HepG2 (cell line): Measurements from ENCODE around the gene PRKCE. TPM values are rescaled to one million over a fixed set of nuclear protein-coding genes. Genes with fewer than 3 reads are reported as not detected.

Source experiments
- ATAC-seq: fragments of 200-7000 bp; cut with Tn5 transposase; 3 replicates; pipeline ENCODE4 v1.9.1; 2020; ENCODE audit warnings: mild to moderate bottlenecking, moderate library complexity
- BruUV-seq: library from RNA; stranded (reverse); fragments of 400-500 nt; replicated peaks from 2 replicates; lab custom pipeline; 2021; lab: Mats Ljungman, UMichigan
- CTCF ChIA-PET: fragments of 300-600 bp; formaldehyde crosslinking; extraction: SDS; loops from one replicate; lab custom pipeline; 2021; ENCODE audit warnings: low total read pairs, inconsistent platforms, low intra/inter-chr PET ratio; lab: Yijun Ruan, JAX
- POLR2A ChIA-PET: fragments of 350-600 bp; sonication (Branson Sonifier 250); formaldehyde crosslinking; loops from one replicate; lab custom pipeline; 2020; ENCODE audit warnings: antibody characterized with exemption, inconsistent platforms; lab: Yijun Ruan, JAX
- DNase-seq: peaks from one replicate; pipeline ENCODE4 v3.0.0-alpha.2; 2015; ENCODE audit warnings: low spot score
- FAIRE-seq: peaks from 3 replicates; lab custom pipeline; 2011; peaks lifted over from hg19 to GRCh38; lab: Jason Lieb, UNC
- H2AFZ ChIP-seq: one replicate; pipeline ENCODE4 v1.6.1; 2011; ENCODE audit warnings: low read length, inconsistent platforms
- H3K27ac ChIP-seq: fragments of 300-600 bp; 3 replicates; pipeline ENCODE4 v1.8.0; 2011; ENCODE audit warnings: mixed run types, mild to moderate bottlenecking, mixed read lengths, low read length, inconsistent platforms; ENCODE audit not compliant: insufficient read depth; ENCODE audit errors: extremely low read length
- H3K27me3 ChIP-seq, 2 experiments: fragments of 200-600 bp in 1 of 2; 2 replicates in 1 of 2; 3 replicates in 1 of 2; pipeline versions ENCODE4 v1.6.0 to v1.8.0; 2011; ENCODE audit warnings: low read length in 2 of 2, mild to moderate bottlenecking in 2 of 2, moderate library complexity in 2 of 2, inconsistent platforms in 1 of 2; ENCODE audit not compliant: insufficient read depth in 2 of 2, control insufficient read depth in 1 of 2
- H3K36me3 ChIP-seq, 2 experiments: fragments of 200-600 bp in 1 of 2; replicated peaks in 1 of 2; 2 replicates in 1 of 2; 3 replicates in 1 of 2; pipeline versions ENCODE4 v1.5.1 to v1.8.0; 2011; ENCODE audit warnings: low read length in 2 of 2, inconsistent platforms in 1 of 2; ENCODE audit not compliant: insufficient read depth in 2 of 2, control insufficient read depth in 1 of 2
- H3K4me1 ChIP-seq: 2 replicates; pipeline ENCODE4 v1.5.1; 2012; ENCODE audit warnings: low read length, inconsistent platforms; ENCODE audit not compliant: insufficient read depth
- H3K4me2 ChIP-seq: 2 replicates; pipeline ENCODE4 v1.6.0; 2011; ENCODE audit warnings: low read depth, low read length, inconsistent platforms
- H3K4me3 ChIP-seq, 3 experiments: fragments of 200-600 bp in 1 of 3; sonication (generic), shearing (Covaris generic) in 1 of 3; replicated peaks in 1 of 3; 2 replicates each; pipeline ENCODE4 v1.5.1; 2011 to 2016; ENCODE audit warnings: low read length in 3 of 3, inconsistent platforms in 2 of 3, low read depth in 2 of 3, mild to moderate bottlenecking in 2 of 3, control low read depth in 1 of 3, mixed read lengths in 1 of 3; ENCODE audit not compliant: insufficient read depth in 1 of 3
- H3K79me2 ChIP-seq: one replicate; pipeline ENCODE4 v1.6.1; 2011; ENCODE audit warnings: low read length, inconsistent platforms; ENCODE audit not compliant: insufficient read depth
- H3K9ac ChIP-seq: 2 replicates; pipeline ENCODE4 v1.6.0; 2011; ENCODE audit warnings: mild to moderate bottlenecking, low read depth, low read length, inconsistent platforms; ENCODE audit not compliant: insufficient read depth
- H3K9me3 ChIP-seq: 2 replicates; pipeline ENCODE4 v1.5.1; 2012; ENCODE audit warnings: mild to moderate bottlenecking, low read length
- H4K20me1 ChIP-seq: 2 replicates; pipeline ENCODE4 v1.6.0; 2011; ENCODE audit warnings: inconsistent platforms, mild to moderate bottlenecking, low read length, moderate library complexity; ENCODE audit not compliant: insufficient read depth
- ATF1 ChIP-seq: IDR thresholded peaks from 2 replicates; pipeline ENCODE4 v1.6.1; 2016; ENCODE audit warnings: mild to moderate bottlenecking, control low read depth
- ETV5 ChIP-seq: IDR thresholded peaks from 2 replicates; pipeline ENCODE4 v1.6.1; 2018; ENCODE audit warnings: missing biosample characterization, missing genetic modification reagents, inconsistent platforms, borderline replicate concordance
- HNRNPUL1 ChIP-seq: fragments of 200-400 bp; formaldehyde crosslinking; IDR thresholded peaks from 2 replicates; pipeline ENCODE4 v1.6.1; 2017; ENCODE audit warnings: low read depth, mild to moderate bottlenecking, low read length, moderate library complexity
- KLF9 ChIP-seq: IDR thresholded peaks from 2 replicates; pipeline ENCODE4 v1.6.1; 2016; ENCODE audit warnings: low read depth
- NKX3-1 ChIP-seq: sonication (generic); formaldehyde crosslinking; IDR thresholded peaks from 2 replicates; pipeline ENCODE4 v1.5.0; 2020; ENCODE audit warnings: missing genetic modification reagents
- ZFP36L2 ChIP-seq: sonication (generic); formaldehyde crosslinking; IDR thresholded peaks from 2 replicates; pipeline ENCODE4 v1.4.0; 2020; ENCODE audit warnings: missing genetic modification reagents
- ZFP82 ChIP-seq: sonication (generic); formaldehyde crosslinking; IDR thresholded peaks from 2 replicates; pipeline ENCODE4 v1.5.1; 2020; ENCODE audit warnings: mild to moderate bottlenecking, missing genetic modification reagents, borderline replicate concordance
- ZNF24 ChIP-seq: fragments of 450-650 bp; IDR thresholded peaks from 2 replicates; pipeline ENCODE4 v1.6.1; 2017; ENCODE audit warnings: antibody characterized with exemption, mild to moderate bottlenecking
- ZNF780A ChIP-seq: sonication (generic); formaldehyde crosslinking; IDR thresholded peaks from 2 replicates; pipeline ENCODE4 v1.8.0; 2022; ENCODE audit warnings: mild to moderate bottlenecking, missing genetic modification reagents, moderate library complexity
- WGBS: methylation state at CpG from one replicate; pipeline ENCODE4 v1.1.6; 2017; ENCODE audit warnings: low lambda C conversion rate; 5-methylcytosine and 5-hydroxymethylcytosine counted together
- in situ Hi-C: cut with HindIII; loops from 2 replicates; pipeline ENCODE4 v1.10.0; 2017; ENCODE audit warnings: low pct_unique_long_range_greater_than_20kb; ENCODE audit not compliant: extremely low pct_ligation_motif_present
- intact Hi-C: fragments of 100-400 bp; cut with micrococcal nuclease; formaldehyde crosslinking; loops from one replicate; pipeline ENCODE4 v1.10.0; 2022; ENCODE audit not compliant: unreplicated experiment
- polyA plus RNA-seq, 8 experiments: library from polyadenylated mRNA; depleted of rRNA in 3 of 8; stranded (reverse) in 7 of 8; unstranded in 1 of 8; fragments of >200 nt; fragmentation: Illumina TruSeq in 4 of 8; extraction: Trizol in 4 of 8; gene quantifications; 2 replicates each; pipeline versions ENCODE4 v1.2.1 to v1.2.3, GENCODE V29; 2011 to 2016; ENCODE audit warnings: low read depth in 4 of 8, missing spikeins in 1 of 8, mixed read lengths in 1 of 8; ENCODE audit not compliant: insufficient read depth in 1 of 8
- total RNA-seq, 5 experiments: library from RNA; depleted of rRNA; stranded (reverse); fragments of >200 nt; fragmentation: Illumina TruSeq; extraction: Trizol; gene quantifications; 2 replicates each; pipeline ENCODE4 v1.2.3, GENCODE V29; 2016; ENCODE audit warnings: low read depth in 1 of 5

Gene PRKCE
- total and polyA plus RNA-seq, 2 of the 13 experiments (the other 11 are each of a cell fraction or from before 2014, with no cell fraction given): 1.0 to 3.9 TPM

- in situ Hi-C loops: no loop called here
- no peak for TF ChIP-seq ZNF24
- no peak for TF ChIP-seq ATF1 (CRISPR knock-in tag)
- TF ChIP-seq ZNF780A (CRISPR knock-in tag): no peak
- BruUV-seq: no TSS peak
Measured at GRCh38 chr2:45724335-45724734, 72.9 kb downstream of the PRKCE start.

GRCh38 chr2:45725731-45726130 lies 74.3 kb downstream of the PRKCE start:
- ATAC-seq (no peak), DNase-seq (no peak), FAIRE-seq (no peak)
- no peaks in the 10 kb centered on the region for H3K9me3 ChIP-seq
- H3K4me1 ChIP-seq: peaks cover 6% of the 10 kb centered on the region; the same call in 1 of the 2 replicates
- no peaks in the 10 kb centered on the region for H3K36me3 ChIP-seq
- POLR2A ChIA-PET: no interaction called here
- H2AFZ ChIP-seq: no peak overlapping the region
- 73% methylated on average over 8 of the region's 8 CpGs for whole genome bisulfite sequencing
- H3K4me3 ChIP-seq: no peak overlapping the region
- no peaks in the 10 kb centered on the region for H3K79me2 ChIP-seq
- H3K9ac ChIP-seq: no peak overlapping the region
- H3K27me3 ChIP-seq: no peaks in the 10 kb centered on the region
- no peak overlapping the region for H3K4me2 ChIP-seq
- no TSS peak for BruUV-seq
- CTCF ChIA-PET: no interaction called here
- H4K20me1 ChIP-seq: no peaks in the 10 kb centered on the region
- intact Hi-C loops (no loop called here), in situ Hi-C loops (no loop called here)
- H3K27ac ChIP-seq: no peak overlapping the region
- TF ChIP-seq ATF1 (CRISPR knock-in tag) (no peak), ZFP82 (CRISPR knock-in tag) (no peak), KLF9 (no peak), ETV5 (CRISPR knock-in tag) (no peak), ZFP36L2 (CRISPR knock-in tag) (no peak), HNRNPUL1 (no peak), NKX3-1 (CRISPR knock-in tag) (no peak)

More at GRCh38 chr2:45724335-45724734, 72.9 kb downstream of the PRKCE start:
- H3K27ac ChIP-seq: no peak overlapping the region
- ChIA-PET CTCF (no interaction called here), POLR2A (no interaction called here)
- no peak for DNase-seq
- no peak overlapping the region for H2AFZ ChIP-seq
- no peak for ATAC-seq
- H3K4me3 ChIP-seq: no peak overlapping the region
- no peaks in the 10 kb centered on the region for H3K36me3 ChIP-seq
- intact Hi-C loops: no loop called here
- H3K79me2 ChIP-seq: no peaks in the 10 kb centered on the region
- no peak overlapping the region for H3K4me2 ChIP-seq
- H3K9me3 ChIP-seq: no peaks in the 10 kb centered on the region
- no peaks in the 10 kb centered on the region for H3K27me3 ChIP-seq
- H3K4me1 ChIP-seq: peaks cover 6% of the 10 kb centered on the region; the same call in 1 of the 2 replicates
- no peaks in the 10 kb centered on the region for H4K20me1 ChIP-seq
- 21% methylated on average over 2 of the region's 2 CpGs for WGBS
- H3K9ac ChIP-seq: no peak overlapping the region
- no peak for FAIRE-seq
